Caco-2 (cell line): ENCODE results near the gene GHR. TPM values are rescaled to one million over a fixed set of nuclear protein-coding genes. Genes with fewer than 3 reads are reported as not detected.

ENCODE experiments used
- Bru-seq: library from RNA; stranded (reverse); fragments of 400-500 nt; gene quantifications from one replicate; lab custom pipeline; 2021; lab: Mats Ljungman, UMichigan
- BruChase-seq, 2 experiments: library from RNA; stranded (reverse); fragments of 400-500 nt; gene quantifications; one replicate each; lab custom pipeline; 2021; lab: Mats Ljungman, UMichigan
- BruUV-seq: library from RNA; stranded (reverse); fragments of 400-500 nt; replicated peaks from 2 replicates; lab custom pipeline; 2021; lab: Mats Ljungman, UMichigan
- CTCF ChIA-PET: fragments of 300-600 bp; sonication (Branson Sonifier 250); formaldehyde crosslinking; loops from one replicate; lab custom pipeline; 2022; ENCODE audit warnings: antibody characterized with exemption; lab: Charles Lee
- POLR2A ChIA-PET: fragments of 300-600 bp; sonication (Branson Sonifier 250); formaldehyde crosslinking; loops from one replicate; lab custom pipeline; 2022; ENCODE audit warnings: antibody characterized with exemption; lab: Charles Lee
- DNase-seq, 2 experiments: peaks; one replicate each; pipeline versions ENCODE4 v3.0.0 to v3.0.0-alpha.2; 2020 to 2022
- H3K27me3 ChIP-seq: replicated peaks from 2 replicates; pipeline ENCODE4 v1.6.0; 2011; ENCODE audit warnings: low read length; ENCODE audit not compliant: control insufficient read depth, insufficient read depth
- H3K36me3 ChIP-seq: 2 replicates; pipeline ENCODE4 v1.5.1; 2011; ENCODE audit warnings: low read length; ENCODE audit not compliant: control insufficient read depth, insufficient read depth
- H3K4me1 ChIP-seq: fragments of 250-450 bp; sonication (Bioruptor Pico); 2 replicates; pipeline ENCODE4 v1.5.1; 2020; ENCODE audit warnings: mild to moderate bottlenecking
- H3K4me3 ChIP-seq: 2 replicates; pipeline ENCODE4 v1.5.1; 2011; ENCODE audit warnings: low read depth, mild to moderate bottlenecking, control low read depth, low read length
- H3K9me3 ChIP-seq: fragments of 250-450 bp; sonication (Bioruptor Pico); 2 replicates; pipeline ENCODE4 v1.5.1; 2020; ENCODE audit warnings: mild to moderate bottlenecking, moderate library complexity
- H3K27ac Mint-ChIP-seq: one replicate; pipeline ENCODE4 v1.8.0; 2022; ENCODE audit warnings: mixed read lengths; ENCODE audit not compliant: unreplicated experiment
- H3K27me3 Mint-ChIP-seq: one replicate; pipeline ENCODE4 v1.8.0; 2022; ENCODE audit warnings: mixed read lengths; ENCODE audit not compliant: insufficient read depth, unreplicated experiment
- H3K36me3 Mint-ChIP-seq: one replicate; pipeline ENCODE4 v1.8.0; 2022; ENCODE audit warnings: mild to moderate bottlenecking, mixed read lengths; ENCODE audit not compliant: insufficient read depth, unreplicated experiment
- H3K4me1 Mint-ChIP-seq: one replicate; pipeline ENCODE4 v1.8.0; 2022; ENCODE audit warnings: low read depth, mixed read lengths; ENCODE audit not compliant: unreplicated experiment
- H3K4me3 Mint-ChIP-seq: one replicate; pipeline ENCODE4 v1.8.0; 2022; ENCODE audit warnings: mild to moderate bottlenecking, moderate library complexity, mixed read lengths; ENCODE audit not compliant: unreplicated experiment
- H3K9me3 Mint-ChIP-seq: one replicate; pipeline ENCODE4 v1.8.0; 2022; ENCODE audit warnings: mixed read lengths; ENCODE audit not compliant: unreplicated experiment
- intact Hi-C: fragments of 100-400 bp; cut with micrococcal nuclease; formaldehyde crosslinking; loops from one replicate; pipeline ENCODE4 v1.10.0; 2022; ENCODE audit not compliant: unreplicated experiment
- long read RNA-seq: library from polyadenylated mRNA; stranded (forward); transcript quantifications from one replicate; pipeline ENCODE4 v2.0.0, GENCODE V29; 2022
- total RNA-seq: library from RNA; stranded (reverse); gene quantifications from 2 replicates; pipeline ENCODE4 v1.2.3, GENCODE V29; 2022
- TF ChIP-seq, protein P1 (sequence below), 2 experiments: fragments of 200-600 bp in 1 of 2; IDR thresholded peaks; 1 replicate in 1 of 2; 2 replicates in 1 of 2; pipeline versions ENCODE4 v1.5.1 to v1.8.0; 2011 to 2022; ENCODE audit warnings: antibody characterized with exemption in 1 of 2, control low read depth in 1 of 2, inconsistent platforms in 1 of 2, low read depth in 1 of 2, low read length in 1 of 2, mild to moderate bottlenecking in 1 of 2, moderate library complexity in 1 of 2; ENCODE audit not compliant: insufficient read depth in 1 of 2, severe bottlenecking in 1 of 2, unreplicated experiment in 1 of 2

Gene GHR
- total RNA-seq: 0.54 and 1.2 TPM in 2 replicates
- Bru-seq, nascent RNA: percentile 40 among the genes with signal in this experiment
- percentile 34 among the genes with signal in this experiment for BruChase-seq, experiment 1, labeled RNA remaining after a 2-hour chase
- BruChase-seq, experiment 2, labeled RNA remaining after a 6-hour chase: percentile 25 among the genes with signal in this experiment
- long read RNA-seq: 0 reads

- Histone ChIP-seq H3K9me3 (no peaks in the 10 kb centered on the region), H3K4me1 (no peaks in the 10 kb centered on the region), H3K4me3 (peak within 1 kb of the TSS; percentile 63), H3K36me3 (no peaks in the 10 kb centered on the region), H3K27me3 (no peaks in the 10 kb centered on the region)
- peak; percentile 83 to 84 for DNase-seq
- ChIA-PET POLR2A (no interaction called here), CTCF (interaction anchor here (0.5 to 2.2 kb wide), 9 partner anchors 22 to 1511 kb away, joined by 3 to 30 read pairs (median 3); no protein-coding TSS in a partner anchor)
- Mint-ChIP-seq H3K4me1 (no peaks in the 10 kb centered on the region), H3K9me3 (peaks cover 4% of the 10 kb centered on the region), H3K27ac (no peak within 1 kb of the TSS), H3K36me3 (no peaks in the 10 kb centered on the region), H3K27me3 (no peaks in the 10 kb centered on the region), H3K4me3 (no peak within 1 kb of the TSS)
- TF ChIP-seq, protein P1, sequence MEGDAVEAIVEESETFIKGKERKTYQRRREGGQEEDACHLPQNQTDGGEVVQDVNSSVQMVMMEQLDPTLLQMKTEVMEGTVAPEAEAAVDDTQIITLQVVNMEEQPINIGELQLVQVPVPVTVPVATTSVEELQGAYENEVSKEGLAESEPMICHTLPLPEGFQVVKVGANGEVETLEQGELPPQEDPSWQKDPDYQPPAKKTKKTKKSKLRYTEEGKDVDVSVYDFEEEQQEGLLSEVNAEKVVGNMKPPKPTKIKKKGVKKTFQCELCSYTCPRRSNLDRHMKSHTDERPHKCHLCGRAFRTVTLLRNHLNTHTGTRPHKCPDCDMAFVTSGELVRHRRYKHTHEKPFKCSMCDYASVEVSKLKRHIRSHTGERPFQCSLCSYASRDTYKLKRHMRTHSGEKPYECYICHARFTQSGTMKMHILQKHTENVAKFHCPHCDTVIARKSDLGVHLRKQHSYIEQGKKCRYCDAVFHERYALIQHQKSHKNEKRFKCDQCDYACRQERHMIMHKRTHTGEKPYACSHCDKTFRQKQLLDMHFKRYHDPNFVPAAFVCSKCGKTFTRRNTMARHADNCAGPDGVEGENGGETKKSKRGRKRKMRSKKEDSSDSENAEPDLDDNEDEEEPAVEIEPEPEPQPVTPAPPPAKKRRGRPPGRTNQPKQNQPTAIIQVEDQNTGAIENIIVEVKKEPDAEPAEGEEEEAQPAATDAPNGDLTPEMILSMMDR (IDR thresholded peaks at IDR 0.05; ENCODE audit: insufficient read depth in 1 of 2, low read depth in 1 of 2, low read length in 1 of 2, severe bottlenecking in 1 of 2, unreplicated experiment in 1 of 2): peak; percentile 73 to 74
- intact Hi-C loops: loop anchor here (1.0 to 5.0 kb wide), 4 partner anchors 94 to 466 kb away; no protein-coding TSS in a partner anchor
- BruUV-seq: no TSS peak
Observed at GRCh38 chr5:42423285-42424165, at the start of gene GHR. Gene GHR (plus strand): TSS chr5:42423439. CDS start chr5:42565875, 142,436 bp downstream.

GRCh38 chr5:42374679-42375273 is 48.5 kb upstream of the GHR start:
- CTCF ChIA-PET: no interaction called here
- H3K36me3 Mint-ChIP-seq: no peaks in the 10 kb centered on the region
- H3K27ac Mint-ChIP-seq: no peak overlapping the region
- Histone ChIP-seq H3K27me3 (no peaks in the 10 kb centered on the region), H3K9me3 (no peaks in the 10 kb centered on the region), H3K4me3 (no peak overlapping the region), H3K36me3 (no peaks in the 10 kb centered on the region), H3K4me1 (no peaks in the 10 kb centered on the region)
- no peaks in the 10 kb centered on the region for H3K4me1 Mint-ChIP-seq
- BruUV-seq: no TSS peak
- H3K27me3 Mint-ChIP-seq: no peaks in the 10 kb centered on the region
- H3K4me3 Mint-ChIP-seq: no peak overlapping the region
- intact Hi-C loops: no loop called here
- H3K9me3 Mint-ChIP-seq: no peaks in the 10 kb centered on the region
- TF ChIP-seq, protein P1 (IDR thresholded peaks at IDR 0.05; ENCODE audit: insufficient read depth in 1 of 2, low read depth in 1 of 2, low read length in 1 of 2, severe bottlenecking in 1 of 2, unreplicated experiment in 1 of 2): no peak
- DNase-seq: no peak
- POLR2A ChIA-PET: no interaction called here

DNA sequence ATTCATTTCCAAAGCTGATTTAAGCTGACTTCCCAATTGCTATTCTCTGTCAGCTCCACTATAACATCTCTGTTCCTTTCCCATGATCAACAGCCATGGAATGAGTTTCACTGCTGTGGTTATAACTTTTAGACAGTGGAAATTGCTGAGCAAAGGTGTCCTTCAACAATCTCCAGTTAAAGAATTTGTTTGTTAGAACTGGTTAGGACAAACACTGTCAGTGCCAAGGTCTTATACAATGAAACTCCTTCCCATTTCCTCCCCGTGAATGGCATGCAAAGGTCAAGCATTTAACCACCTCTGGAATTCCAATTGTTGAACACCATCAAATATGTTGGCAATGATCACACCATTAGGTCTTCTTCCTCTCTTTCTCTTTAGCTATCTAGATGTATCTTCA is 45.7 kb upstream of the GHR start:
- no peak for DNase-seq
- H3K4me3 Mint-ChIP-seq: no peak overlapping the region
- ChIA-PET POLR2A (no interaction called here), CTCF (no interaction called here)
- no peaks in the 10 kb centered on the region for H3K27me3 Mint-ChIP-seq
- H3K36me3 ChIP-seq: no peaks in the 10 kb centered on the region
- no peaks in the 10 kb centered on the region for H3K4me1 Mint-ChIP-seq
- H3K36me3 Mint-ChIP-seq: no peaks in the 10 kb centered on the region
- intact Hi-C loops: no loop called here
- no peaks in the 10 kb centered on the region for H3K27me3 ChIP-seq
- H3K9me3 Mint-ChIP-seq: no peaks in the 10 kb centered on the region
- H3K4me3 ChIP-seq: no peak overlapping the region
- no peaks in the 10 kb centered on the region for H3K4me1 ChIP-seq
- H3K9me3 ChIP-seq: no peaks in the 10 kb centered on the region
- TF ChIP-seq, protein P1 (IDR thresholded peaks at IDR 0.05; ENCODE audit: insufficient read depth in 1 of 2, low read depth in 1 of 2, low read length in 1 of 2, severe bottlenecking in 1 of 2, unreplicated experiment in 1 of 2): no peak
- no TSS peak for BruUV-seq
- no peak overlapping the region for H3K27ac Mint-ChIP-seq
